K562 (cell line): ENCODE results near the gene EPHB1. TPM values are rescaled to one million over a fixed set of nuclear protein-coding genes. Genes with fewer than 3 reads are reported as not detected.

Experiments used
- ATAC-seq: fragments of 200-7000 bp; cut with Tn5 transposase; 3 replicates; pipeline ENCODE4 v1.9.1; 2020; ENCODE audit warnings: moderate library complexity
- BruUV-seq: library from RNA; stranded (reverse); fragments of 400-500 nt; replicated peaks from 2 replicates; lab custom pipeline; 2021; lab: Mats Ljungman, UMichigan
- CTCF ChIA-PET: fragments of 300-600 bp; formaldehyde crosslinking; extraction: SDS; loops from one replicate; lab custom pipeline; 2021; ENCODE audit warnings: low intra/inter-chr PET ratio; lab: Yijun Ruan, JAX
- POLR2A ChIA-PET: fragments of 300-600, 350-650 bp; sonication (Branson Sonifier 250); formaldehyde crosslinking; extraction: SDS; loops from one replicate; lab custom pipeline; 2021; ENCODE audit warnings: antibody characterized with exemption, inconsistent platforms; lab: Yijun Ruan, JAX
- DNase-seq, 4 experiments: peaks; one replicate each; pipeline versions ENCODE4 v3.0.0 to v3.0.0-alpha.2; 2011 to 2018; ENCODE audit warnings: low spot score in 3 of 4, mixed read lengths in 3 of 4; ENCODE audit errors: extremely low read depth in 1 of 4
- FAIRE-seq: peaks from 2 replicates; lab custom pipeline; 2011; peaks lifted over from hg19 to GRCh38; lab: Jason Lieb, UNC
- H2AFZ ChIP-seq: 2 replicates; pipeline ENCODE4 v1.6.0; 2011; ENCODE audit warnings: low read depth, low read length, control low read depth, inconsistent platforms
- H3K27ac ChIP-seq: fragments of 200-600 bp; 3 replicates; pipeline ENCODE4 v1.8.0; 2011; ENCODE audit warnings: low read depth, mild to moderate bottlenecking, control low read depth, inconsistent platforms, low read length, moderate library complexity, mixed read lengths; ENCODE audit errors: extremely low read depth
- H3K27me3 ChIP-seq, 2 experiments: fragments of 300-600 bp in 1 of 2; 2 replicates in 1 of 2; 3 replicates in 1 of 2; pipeline versions ENCODE4 v1.6.0 to v1.8.0; 2011; ENCODE audit warnings: inconsistent platforms in 2 of 2, low read length in 2 of 2, mild to moderate bottlenecking in 1 of 2, mixed read lengths in 1 of 2, moderate library complexity in 1 of 2; ENCODE audit not compliant: control insufficient read depth in 2 of 2, insufficient read depth in 2 of 2
- H3K36me3 ChIP-seq: fragments of 300-600 bp; 3 replicates; pipeline ENCODE4 v1.8.0; 2011; ENCODE audit warnings: mild to moderate bottlenecking, low read length, inconsistent platforms; ENCODE audit not compliant: control insufficient read depth, insufficient read depth
- H3K4me1 ChIP-seq, 2 experiments: fragments of 200-600 bp in 1 of 2; replicated peaks in 1 of 2; 2 replicates in 1 of 2; 3 replicates in 1 of 2; pipeline versions ENCODE4 v1.5.1 to v1.8.0; 2011; ENCODE audit warnings: inconsistent platforms in 2 of 2, low read length in 2 of 2, mild to moderate bottlenecking in 1 of 2, mixed read lengths in 1 of 2, moderate library complexity in 1 of 2; ENCODE audit not compliant: control insufficient read depth in 2 of 2, insufficient read depth in 2 of 2
- H3K4me2 ChIP-seq: 2 replicates; pipeline ENCODE4 v1.6.1; 2011; ENCODE audit warnings: low read length, control low read depth, inconsistent platforms, mixed read lengths; ENCODE audit not compliant: insufficient read depth
- H3K4me3 ChIP-seq: fragments of 200-600 bp; sonication (generic), shearing (Covaris generic); 2 replicates; pipeline ENCODE4 v1.5.1; 2016; ENCODE audit warnings: control low read depth, inconsistent platforms
- H3K79me2 ChIP-seq: fragments of 200-600 bp; 3 replicates; pipeline ENCODE4 v1.8.0; 2011; ENCODE audit warnings: low read length, inconsistent platforms; ENCODE audit not compliant: control insufficient read depth, insufficient read depth
- H3K9ac ChIP-seq, 2 experiments: 2 replicates each; pipeline versions ENCODE4 v1.6.0 to v1.6.1; 2011; ENCODE audit warnings: low read depth in 2 of 2, low read length in 2 of 2, control low read depth in 1 of 2, inconsistent platforms in 1 of 2, mild to moderate bottlenecking in 1 of 2, mixed read lengths in 1 of 2; ENCODE audit not compliant: insufficient read depth in 1 of 2
- H3K9me1 ChIP-seq: one replicate; pipeline ENCODE4 v1.6.0; 2011; ENCODE audit warnings: inconsistent platforms, mild to moderate bottlenecking, low read length, moderate library complexity; ENCODE audit not compliant: control insufficient read depth, insufficient read depth
- H3K9me3 ChIP-seq: replicated peaks from 2 replicates; pipeline ENCODE4 v1.5.1; 2011; ENCODE audit warnings: low read depth, low read length, inconsistent platforms; ENCODE audit not compliant: control insufficient read depth, insufficient read depth
- H4K20me1 ChIP-seq: replicated peaks from 2 replicates; pipeline ENCODE4 v1.6.1; 2011; ENCODE audit warnings: low read length, inconsistent platforms, mixed read lengths; ENCODE audit not compliant: control insufficient read depth, insufficient read depth
- ARHGAP35 ChIP-seq: fragments of 450-650 bp; IDR thresholded peaks from 2 replicates; pipeline ENCODE4 v1.6.1; 2018; ENCODE audit not compliant: partially characterized antibody
- CBFA2T2 ChIP-seq: fragments of 450-650 bp; conservative IDR thresholded peaks from 2 replicates; pipeline ENCODE4 v1.6.1; 2017; ENCODE audit warnings: mild to moderate bottlenecking
- HEY1 ChIP-seq: fragments of 250-450 bp; sonication (Bioruptor Pico); IDR thresholded peaks from 2 replicates; pipeline ENCODE4 v1.5.0; 2020; ENCODE audit warnings: mild to moderate bottlenecking, moderate library complexity, borderline replicate concordance
- MAZ ChIP-seq, 2 experiments: fragments of 450-650 bp in 1 of 2; sonication (generic) in 1 of 2; formaldehyde crosslinking; IDR thresholded peaks in 1 of 2; conservative IDR thresholded peaks in 1 of 2; 2 replicates each; pipeline versions ENCODE4 v1.4.0 to v1.5.0; 2020; ENCODE audit warnings: mild to moderate bottlenecking in 1 of 2, missing genetic modification reagents in 1 of 2
- OTX1 ChIP-seq: fragments of 450-650 bp; formaldehyde crosslinking; IDR thresholded peaks from 2 replicates; pipeline ENCODE4 v1.4.0; 2022; ENCODE audit warnings: mild to moderate bottlenecking
- POU5F1 ChIP-seq: fragments of 150-350 bp; IDR thresholded peaks from 2 replicates; pipeline ENCODE4 v1.6.1; 2014; ENCODE audit warnings: borderline replicate concordance, low read length, low read depth, mild to moderate bottlenecking; ENCODE audit not compliant: partially characterized antibody
- SMAD2 ChIP-seq: fragments of 150-350 bp; IDR thresholded peaks from 2 replicates; pipeline ENCODE4 v1.6.1; 2014; ENCODE audit warnings: low read depth, mild to moderate bottlenecking, low read length
- SRSF1 ChIP-seq: fragments of 200-400 bp; formaldehyde crosslinking; IDR thresholded peaks from 2 replicates; pipeline ENCODE4 v1.6.1; 2017; ENCODE audit warnings: mild to moderate bottlenecking, low read depth, low read length, moderate library complexity
- TGIF2 ChIP-seq: sonication (generic); formaldehyde crosslinking; IDR thresholded peaks from 2 replicates; pipeline ENCODE4 v1.8.1; 2022; ENCODE audit warnings: mild to moderate bottlenecking, missing genetic modification reagents, moderate library complexity
- ZNF143 ChIP-seq: sonication (generic); formaldehyde crosslinking; IDR thresholded peaks from 2 replicates; pipeline ENCODE4 v1.9.0; 2022; ENCODE audit warnings: mild to moderate bottlenecking, missing genetic modification reagents
- WGBS: fragments of 100-300 bp; shearing (Covaris generic); methylation state at CpG from one replicate; pipeline ENCODE4 v1.1.6; 2016; ENCODE audit warnings: low coverage, mixed read lengths; ENCODE audit not compliant: insufficient coverage; ENCODE audit errors: missing lambda C conversion rate; 5-methylcytosine and 5-hydroxymethylcytosine counted together
- in situ Hi-C: fragments of 300-500 bp; cut with MboI; formaldehyde crosslinking; loops from 4 replicates; pipeline ENCODE4 v1.15.0; 2018; ENCODE audit warnings: inconsistent platforms, mixed read lengths
- intact Hi-C: fragments of 100-400 bp; cut with micrococcal nuclease; formaldehyde crosslinking; loops from 2 replicates; pipeline ENCODE4 v1.14.2; 2022
- polyA plus RNA-seq, 8 experiments: library from polyadenylated mRNA; depleted of rRNA in 4 of 8; stranded (reverse) in 5 of 8; unstranded in 3 of 8; fragments of >200 nt; fragmentation: Nextera tagmentation in 2 of 8; fragmentation: Illumina TruSeq in 1 of 8; extraction: Ambion mirVana in 2 of 8; extraction: Trizol in 1 of 8; gene quantifications; 2 replicates each; pipeline versions ENCODE4 v1.2.1 to v1.2.3, GENCODE V29; 2011 to 2014; ENCODE audit warnings: inconsistent platforms in 1 of 8, missing spikeins in 1 of 8
- total RNA-seq, 7 experiments: library from RNA; depleted of rRNA in 6 of 7; stranded (reverse); fragments of >200 nt in 6 of 7; fragmentation: Illumina TruSeq in 2 of 7; extraction: Trizol in 2 of 7; gene quantifications; 2 replicates each; pipeline versions ENCODE4 v1.2.1 to v1.2.3, GENCODE V29; 2011 to 2021; ENCODE audit warnings: low replicate concordance in 1 of 7
- TF ChIP-seq, protein P1 (sequence below): sonication (generic); formaldehyde crosslinking; IDR thresholded peaks from 2 replicates; pipeline ENCODE4 v1.8.0; 2022; ENCODE audit warnings: mild to moderate bottlenecking, missing genetic modification reagents
- TF ChIP-seq, protein P2 (sequence below): fragments of 250-450 bp; sonication (Bioruptor Pico); IDR thresholded peaks from 2 replicates; pipeline ENCODE4 v1.8.0; 2021; ENCODE audit warnings: moderate library complexity, mild to moderate bottlenecking, inconsistent platforms
- TF ChIP-seq, protein P3 (sequence below): fragments of 150-350 bp; IDR thresholded peaks from 2 replicates; pipeline ENCODE4 v1.6.1; 2014; ENCODE audit warnings: low read depth, mild to moderate bottlenecking, low read length, borderline replicate concordance
- TF ChIP-seq, protein P4 (sequence below): fragments of 250-450 bp; sonication (Bioruptor Pico); IDR thresholded peaks from 2 replicates; pipeline ENCODE4 v1.4.0; 2020; ENCODE audit warnings: mild to moderate bottlenecking, moderate library complexity

EPHB1 gene
- total and polyA plus RNA-seq, 9 of the 15 experiments (the other 6 are each of a cell fraction or from before 2014, with no cell fraction given) = 0.29 TPM; not detected in 8

DNA sequence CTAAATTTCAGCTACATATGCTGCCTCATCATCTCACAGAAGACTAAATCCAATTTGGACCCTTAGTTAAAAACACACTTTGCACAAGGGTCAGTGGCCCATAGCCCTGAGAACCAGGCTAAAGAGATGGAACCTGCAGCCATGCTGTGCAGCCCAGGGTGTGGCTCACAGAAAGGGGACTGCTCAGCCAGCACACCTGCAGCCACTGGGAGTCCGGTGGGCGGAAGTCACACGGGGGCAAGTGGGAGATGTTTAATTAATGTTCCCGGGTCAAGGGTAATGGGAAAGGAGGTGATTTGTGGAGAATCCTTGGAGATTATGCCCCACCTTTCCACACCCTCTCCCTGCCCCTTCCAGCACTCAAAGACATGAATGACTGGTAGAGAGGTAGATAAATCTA lies 467.4 kb downstream of the EPHB1 start:
- FAIRE-seq = no peak
- in situ Hi-C loops (no loop called here), intact Hi-C loops (no loop called here)
- Histone ChIP-seq H2AFZ (no peak overlapping the region), H3K4me1 (no peaks in the 10 kb centered on the region), H3K27me3 (no peaks in the 10 kb centered on the region), H3K4me2 (no peak overlapping the region), H3K9me1 (no peaks in the 10 kb centered on the region), H3K79me2 (no peaks in the 10 kb centered on the region), H3K4me3 (no peak overlapping the region), H4K20me1 (no peaks in the 10 kb centered on the region), H3K9ac (no peak overlapping the region), H3K27ac (no peak overlapping the region), H3K36me3 (no peaks in the 10 kb centered on the region), H3K9me3 (no peaks in the 10 kb centered on the region)
- ATAC-seq = no peak
- CTCF ChIA-PET = no interaction called here
- 5% methylated on average over 4 of the region's 4 CpGs for WGBS
- POLR2A ChIA-PET = no interaction called here
- no TSS peak for BruUV-seq
- no peak for DNase-seq
- TF ChIP-seq, protein P1, sequence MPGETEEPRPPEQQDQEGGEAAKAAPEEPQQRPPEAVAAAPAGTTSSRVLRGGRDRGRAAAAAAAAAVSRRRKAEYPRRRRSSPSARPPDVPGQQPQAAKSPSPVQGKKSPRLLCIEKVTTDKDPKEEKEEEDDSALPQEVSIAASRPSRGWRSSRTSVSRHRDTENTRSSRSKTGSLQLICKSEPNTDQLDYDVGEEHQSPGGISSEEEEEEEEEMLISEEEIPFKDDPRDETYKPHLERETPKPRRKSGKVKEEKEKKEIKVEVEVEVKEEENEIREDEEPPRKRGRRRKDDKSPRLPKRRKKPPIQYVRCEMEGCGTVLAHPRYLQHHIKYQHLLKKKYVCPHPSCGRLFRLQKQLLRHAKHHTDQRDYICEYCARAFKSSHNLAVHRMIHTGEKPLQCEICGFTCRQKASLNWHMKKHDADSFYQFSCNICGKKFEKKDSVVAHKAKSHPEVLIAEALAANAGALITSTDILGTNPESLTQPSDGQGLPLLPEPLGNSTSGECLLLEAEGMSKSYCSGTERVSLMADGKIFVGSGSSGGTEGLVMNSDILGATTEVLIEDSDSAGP (CRISPR knock-in tag) = no peak
- TF ChIP-seq SRSF1 (no peak), POU5F1 (no peak), CBFA2T2 (no peak), SMAD2 (no peak), OTX1 (no peak), ARHGAP35 (no peak), HEY1 (CRISPR knock-in tag) (no peak), TGIF2 (CRISPR knock-in tag) (no peak), ZNF143 (CRISPR knock-in tag) (no peak), MAZ (CRISPR knock-in tag; conservative IDR thresholded peaks at IDR 0.05 in 1 of 2, IDR thresholded peaks at IDR 0.05 in 1 of 2) (no peak)
- TF ChIP-seq, protein P2, sequence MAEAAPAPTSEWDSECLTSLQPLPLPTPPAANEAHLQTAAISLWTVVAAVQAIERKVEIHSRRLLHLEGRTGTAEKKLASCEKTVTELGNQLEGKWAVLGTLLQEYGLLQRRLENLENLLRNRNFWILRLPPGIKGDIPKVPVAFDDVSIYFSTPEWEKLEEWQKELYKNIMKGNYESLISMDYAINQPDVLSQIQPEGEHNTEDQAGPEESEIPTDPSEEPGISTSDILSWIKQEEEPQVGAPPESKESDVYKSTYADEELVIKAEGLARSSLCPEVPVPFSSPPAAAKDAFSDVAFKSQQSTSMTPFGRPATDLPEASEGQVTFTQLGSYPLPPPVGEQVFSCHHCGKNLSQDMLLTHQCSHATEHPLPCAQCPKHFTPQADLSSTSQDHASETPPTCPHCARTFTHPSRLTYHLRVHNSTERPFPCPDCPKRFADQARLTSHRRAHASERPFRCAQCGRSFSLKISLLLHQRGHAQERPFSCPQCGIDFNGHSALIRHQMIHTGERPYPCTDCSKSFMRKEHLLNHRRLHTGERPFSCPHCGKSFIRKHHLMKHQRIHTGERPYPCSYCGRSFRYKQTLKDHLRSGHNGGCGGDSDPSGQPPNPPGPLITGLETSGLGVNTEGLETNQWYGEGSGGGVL (CRISPR knock-in tag) = no peak
- TF ChIP-seq, protein P3, sequence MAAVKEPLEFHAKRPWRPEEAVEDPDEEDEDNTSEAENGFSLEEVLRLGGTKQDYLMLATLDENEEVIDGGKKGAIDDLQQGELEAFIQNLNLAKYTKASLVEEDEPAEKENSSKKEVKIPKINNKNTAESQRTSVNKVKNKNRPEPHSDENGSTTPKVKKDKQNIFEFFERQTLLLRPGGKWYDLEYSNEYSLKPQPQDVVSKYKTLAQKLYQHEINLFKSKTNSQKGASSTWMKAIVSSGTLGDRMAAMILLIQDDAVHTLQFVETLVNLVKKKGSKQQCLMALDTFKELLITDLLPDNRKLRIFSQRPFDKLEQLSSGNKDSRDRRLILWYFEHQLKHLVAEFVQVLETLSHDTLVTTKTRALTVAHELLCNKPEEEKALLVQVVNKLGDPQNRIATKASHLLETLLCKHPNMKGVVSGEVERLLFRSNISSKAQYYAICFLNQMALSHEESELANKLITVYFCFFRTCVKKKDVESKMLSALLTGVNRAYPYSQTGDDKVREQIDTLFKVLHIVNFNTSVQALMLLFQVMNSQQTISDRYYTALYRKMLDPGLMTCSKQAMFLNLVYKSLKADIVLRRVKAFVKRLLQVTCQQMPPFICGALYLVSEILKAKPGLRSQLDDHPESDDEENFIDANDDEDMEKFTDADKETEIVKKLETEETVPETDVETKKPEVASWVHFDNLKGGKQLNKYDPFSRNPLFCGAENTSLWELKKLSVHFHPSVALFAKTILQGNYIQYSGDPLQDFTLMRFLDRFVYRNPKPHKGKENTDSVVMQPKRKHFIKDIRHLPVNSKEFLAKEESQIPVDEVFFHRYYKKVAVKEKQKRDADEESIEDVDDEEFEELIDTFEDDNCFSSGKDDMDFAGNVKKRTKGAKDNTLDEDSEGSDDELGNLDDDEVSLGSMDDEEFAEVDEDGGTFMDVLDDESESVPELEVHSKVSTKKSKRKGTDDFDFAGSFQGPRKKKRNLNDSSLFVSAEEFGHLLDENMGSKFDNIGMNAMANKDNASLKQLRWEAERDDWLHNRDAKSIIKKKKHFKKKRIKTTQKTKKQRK = no peak
- TF ChIP-seq, protein P4, sequence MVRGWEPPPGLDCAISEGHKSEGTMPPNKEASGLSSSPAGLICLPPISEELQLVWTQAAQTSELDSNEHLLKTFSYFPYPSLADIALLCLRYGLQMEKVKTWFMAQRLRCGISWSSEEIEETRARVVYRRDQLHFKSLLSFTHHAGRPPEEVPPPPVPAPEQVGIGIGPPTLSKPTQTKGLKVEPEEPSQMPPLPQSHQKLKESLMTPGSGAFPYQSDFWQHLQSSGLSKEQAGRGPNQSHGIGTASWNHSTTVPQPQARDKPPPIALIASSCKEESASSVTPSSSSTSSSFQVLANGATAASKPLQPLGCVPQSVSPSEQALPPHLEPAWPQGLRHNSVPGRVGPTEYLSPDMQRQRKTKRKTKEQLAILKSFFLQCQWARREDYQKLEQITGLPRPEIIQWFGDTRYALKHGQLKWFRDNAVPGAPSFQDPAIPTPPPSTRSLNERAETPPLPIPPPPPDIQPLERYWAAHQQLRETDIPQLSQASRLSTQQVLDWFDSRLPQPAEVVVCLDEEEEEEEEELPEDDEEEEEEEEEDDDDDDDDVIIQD (CRISPR knock-in tag) = no peak
